ENCODE data around the gene MACC1.

DNA sequence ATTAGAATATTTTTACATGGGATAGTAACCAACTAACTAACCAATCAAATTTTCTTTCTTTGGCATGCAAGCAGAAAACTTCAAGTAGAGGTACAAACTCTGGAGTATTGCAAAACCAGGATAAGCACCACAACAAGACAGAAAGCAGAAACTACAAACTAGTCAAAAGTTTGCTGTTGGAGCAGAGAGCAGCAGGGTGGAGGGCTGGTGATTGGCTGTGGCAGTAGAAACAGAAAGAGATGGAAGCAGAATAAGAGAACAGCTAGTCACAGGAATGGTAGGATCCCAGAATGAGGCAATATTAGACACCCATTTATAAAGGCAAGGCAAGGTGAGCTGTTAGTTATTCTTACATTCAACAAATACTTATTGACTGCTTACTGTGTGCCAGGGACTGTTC lies 6.8 kb upstream of the MACC1 start:
- TF ChIP-seq, protein P1, sequence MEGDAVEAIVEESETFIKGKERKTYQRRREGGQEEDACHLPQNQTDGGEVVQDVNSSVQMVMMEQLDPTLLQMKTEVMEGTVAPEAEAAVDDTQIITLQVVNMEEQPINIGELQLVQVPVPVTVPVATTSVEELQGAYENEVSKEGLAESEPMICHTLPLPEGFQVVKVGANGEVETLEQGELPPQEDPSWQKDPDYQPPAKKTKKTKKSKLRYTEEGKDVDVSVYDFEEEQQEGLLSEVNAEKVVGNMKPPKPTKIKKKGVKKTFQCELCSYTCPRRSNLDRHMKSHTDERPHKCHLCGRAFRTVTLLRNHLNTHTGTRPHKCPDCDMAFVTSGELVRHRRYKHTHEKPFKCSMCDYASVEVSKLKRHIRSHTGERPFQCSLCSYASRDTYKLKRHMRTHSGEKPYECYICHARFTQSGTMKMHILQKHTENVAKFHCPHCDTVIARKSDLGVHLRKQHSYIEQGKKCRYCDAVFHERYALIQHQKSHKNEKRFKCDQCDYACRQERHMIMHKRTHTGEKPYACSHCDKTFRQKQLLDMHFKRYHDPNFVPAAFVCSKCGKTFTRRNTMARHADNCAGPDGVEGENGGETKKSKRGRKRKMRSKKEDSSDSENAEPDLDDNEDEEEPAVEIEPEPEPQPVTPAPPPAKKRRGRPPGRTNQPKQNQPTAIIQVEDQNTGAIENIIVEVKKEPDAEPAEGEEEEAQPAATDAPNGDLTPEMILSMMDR (IDR thresholded peaks at IDR 0.05): no peak
- TF ChIP-seq POLR2A (IDR thresholded peaks at IDR 0.05): no peak
